Astrocyte of the cerebellum (primary cell): Measurements from ENCODE around the gene COL6A2.
"Not testable (repeated sequence)": the region's sequence is repeated elsewhere in the genome, so short reads cannot be mapped to it uniquely, and the experiment has no call there.

Experiments
- DNase-seq: peaks from one replicate; pipeline ENCODE4 v3.0.0-alpha.2; 2011; ENCODE audit warnings: low read depth
- H3K4me3 ChIP-seq: 2 replicates; pipeline ENCODE4 v1.5.1; 2011; ENCODE audit warnings: mild to moderate bottlenecking, low read depth, low read length, moderate library complexity
- CTCF ChIP-seq: IDR thresholded peaks from 2 replicates; pipeline ENCODE4 v1.5.1; 2012; ENCODE audit warnings: low read length, low read depth, moderate library complexity, mild to moderate bottlenecking; ENCODE audit errors: missing control alignments
- in situ Hi-C: cut with HindIII; loops from 2 replicates; pipeline ENCODE4 v1.10.0; 2017; ENCODE audit warnings: low sequenced_read_pairs

COL6A2 gene

DNA sequence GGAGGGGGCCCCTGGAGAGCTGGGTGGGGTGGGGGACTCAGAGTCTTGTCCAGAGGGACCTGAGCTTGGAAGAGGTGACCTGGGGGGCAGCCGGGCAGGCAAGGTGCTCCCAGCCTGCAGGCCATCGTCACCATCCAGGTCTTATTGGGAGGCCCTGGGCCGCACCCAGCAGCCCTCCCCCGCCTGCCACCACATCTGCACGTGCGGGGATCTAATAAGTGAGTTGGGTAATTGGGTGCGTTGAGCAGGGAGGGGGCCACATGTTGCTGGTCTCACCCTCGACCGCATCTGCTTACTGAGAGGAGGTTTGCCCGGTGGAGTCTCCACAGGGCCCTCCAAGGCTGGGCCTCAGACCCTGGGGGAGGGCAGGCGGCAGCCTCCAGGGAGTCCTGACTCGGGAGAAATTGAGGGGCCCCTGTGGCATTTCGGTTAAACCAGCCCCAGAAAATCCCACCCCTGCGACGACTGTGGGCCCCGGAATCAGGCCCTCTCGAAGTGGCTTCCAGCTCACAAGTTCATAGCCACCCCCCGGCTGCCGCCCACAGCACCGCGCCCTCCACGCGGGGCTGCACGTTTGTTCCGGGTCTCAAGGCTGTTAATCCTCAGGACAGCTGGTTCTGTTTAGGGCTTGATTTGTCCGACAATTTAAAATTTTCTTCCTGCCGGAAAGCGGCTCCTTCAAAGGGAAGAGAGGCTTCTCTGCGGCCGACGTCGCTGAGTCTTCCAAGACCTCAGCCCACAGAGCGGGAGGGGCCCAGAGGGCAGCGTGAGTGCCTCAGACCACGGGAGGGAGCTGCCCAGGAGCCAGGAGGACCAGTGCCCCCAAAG lies 14.7 kb upstream of the COL6A2 start:
- in situ Hi-C loops, result no loop called here
- TF ChIP-seq CTCF, result no peak
- no peak overlapping the region for H3K4me3 ChIP-seq
- no peak for DNase-seq

DNA sequence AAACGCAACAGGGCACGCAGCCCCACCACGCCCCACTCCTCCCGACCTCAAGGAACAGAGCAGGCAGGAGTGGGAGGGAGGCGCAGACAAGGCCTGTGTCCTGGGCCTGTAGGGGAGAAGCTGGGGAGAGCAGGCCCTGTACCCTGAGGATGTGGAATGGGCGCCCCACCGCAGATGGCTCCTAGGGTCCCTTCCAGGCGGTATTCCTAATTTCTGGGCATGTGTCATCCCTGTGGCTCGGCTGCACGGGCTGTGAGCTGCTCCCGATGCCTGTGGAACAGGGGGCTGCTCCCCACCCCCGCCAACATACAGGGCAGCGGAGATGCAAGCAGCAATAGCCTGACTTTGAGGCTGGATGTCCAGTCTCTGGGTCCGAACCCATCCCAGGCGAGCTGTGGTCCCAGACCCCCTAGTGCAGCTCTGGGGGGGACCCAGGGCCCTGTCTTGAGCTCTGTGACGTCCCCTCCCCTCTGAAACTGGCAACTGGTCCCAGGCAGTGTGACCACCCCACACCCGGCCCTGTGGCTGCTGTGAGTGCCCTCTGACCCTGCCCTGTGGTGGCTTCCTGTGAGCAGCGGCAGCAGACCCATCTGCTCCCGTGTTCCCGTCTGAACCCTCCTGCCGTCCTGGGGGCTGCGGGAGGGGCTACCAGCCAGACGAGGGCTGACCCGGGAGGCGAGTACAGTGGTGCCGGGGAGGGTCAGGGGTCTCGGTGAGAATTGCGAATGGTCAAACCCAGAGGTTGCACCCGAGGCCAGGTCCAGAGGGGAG lies 13.9 kb upstream of the COL6A2 start:
- DNase-seq, result no peak
- H3K4me3 ChIP-seq, result no peak overlapping the region
- in situ Hi-C loops, result no loop called here
- no peak for TF ChIP-seq CTCF

DNA sequence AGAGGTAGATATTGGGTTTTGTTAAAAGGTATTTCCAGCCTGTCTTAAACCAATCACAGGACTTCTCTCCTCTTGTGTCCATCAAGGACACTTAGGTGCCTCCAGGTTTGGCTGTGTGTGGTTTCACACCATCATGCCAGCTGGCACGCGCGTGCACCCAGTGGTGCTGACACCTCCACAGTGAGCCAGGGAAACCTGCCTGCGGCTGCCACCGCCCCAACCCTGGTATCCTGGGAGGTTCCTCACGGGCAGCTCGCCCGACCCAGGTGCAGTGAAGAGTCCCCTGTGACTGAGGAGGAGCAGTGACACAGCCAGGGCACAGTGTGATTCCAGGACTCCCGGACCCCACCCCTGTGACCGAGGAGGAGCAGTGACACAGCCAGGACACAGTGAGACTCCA lies 13.2 kb upstream of the COL6A2 start:
- DNase-seq, result no peak
- in situ Hi-C loops, result no loop called here
- H3K4me3 ChIP-seq, result no peak overlapping the region
- TF ChIP-seq CTCF, result no peak

- not testable (repeated sequence) for DNase-seq
Observed at GRCh38 chr21:46085259-46085658, 12.7 kb upstream of the COL6A2 start.

GRCh38 chr21:46087641-46088040 lies 10.3 kb upstream of the COL6A2 start:
- H3K4me3 ChIP-seq, result no peak overlapping the region
- in situ Hi-C loops, result no loop called here
- DNase-seq, result no peak
- no peak for TF ChIP-seq CTCF

More at GRCh38 chr21:46085259-46085658, 12.7 kb upstream of the COL6A2 start:
- H3K4me3 ChIP-seq, in situ Hi-C loops: not testable (repeated sequence)

- no peak for DNase-seq
- no peak for TF ChIP-seq CTCF
- no peak overlapping the region for H3K4me3 ChIP-seq
- in situ Hi-C loops, result no loop called here
Observed at GRCh38 chr21:46088189-46088588, 9.7 kb upstream of the COL6A2 start.

DNA sequence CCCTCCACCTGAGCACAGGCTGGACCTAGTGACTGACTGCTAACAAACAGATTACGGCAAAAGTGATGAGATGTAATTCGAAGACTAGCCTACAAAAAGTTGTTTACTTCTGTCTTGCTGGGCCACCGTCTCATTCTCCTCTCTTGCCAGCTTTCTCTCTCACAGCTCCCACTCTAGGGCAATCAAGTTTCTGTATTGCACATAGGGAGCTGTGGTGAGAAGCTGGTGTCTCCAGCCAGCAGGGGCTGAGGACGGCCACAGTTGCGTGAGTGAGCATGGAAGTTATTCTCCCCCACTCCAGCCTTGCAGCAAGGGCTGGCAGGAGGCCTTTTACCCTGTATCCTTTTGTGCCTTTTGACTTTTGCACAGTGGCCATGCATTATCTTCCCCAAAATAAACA lies 8.6 kb upstream of the COL6A2 start:
- DNase-seq, result no peak
- no peak for TF ChIP-seq CTCF
- H3K4me3 ChIP-seq, result no peak overlapping the region
- in situ Hi-C loops, result no loop called here
